ENCODE data around the gene VPS39. TPM values are rescaled to one million over a fixed set of nuclear protein-coding genes. Genes with fewer than 3 reads are reported as not detected.
A peak's percentile ranks its signal among the peaks of the same experiment; 100 is the strongest.

Gene VPS39
- total and polyA plus RNA-seq, 9 of the 15 experiments (the other 6 are each of a cell fraction or from before 2014, with no cell fraction given) = 3.2 to 37.3 (median 21.8) TPM

GRCh38 chr15:42110367-42110766, 97.7 kb downstream of the VPS39 start:
- no TSS peak for BruUV-seq (replicated peaks)

GRCh38 chr15:42108806-42109205, 99.3 kb downstream of the VPS39 start:
- Histone ChIP-seq H3K9ac (ENCODE audit: insufficient read depth in 1 of 2, low read depth in 2 of 2, low read length in 2 of 2) (no peak overlapping the region), H3K9me1 (ENCODE audit: control insufficient read depth, insufficient read depth, low read length) (no peaks in the 10 kb centered on the region), H4K20me1 (replicated peaks; ENCODE audit: control insufficient read depth, insufficient read depth, low read length) (no peaks in the 10 kb centered on the region), H3K27ac (ENCODE audit: extremely low read depth, low read depth, low read length) (no peak overlapping the region), H3K4me1 (replicated peaks in 1 of 2; ENCODE audit: control insufficient read depth in 2 of 2, insufficient read depth in 2 of 2, low read length in 2 of 2) (no peaks in the 10 kb centered on the region), H3K79me2 (ENCODE audit: control insufficient read depth, insufficient read depth, low read length) (no peaks in the 10 kb centered on the region), H3K27me3 (ENCODE audit: control insufficient read depth in 2 of 2, insufficient read depth in 2 of 2, low read length in 2 of 2) (peaks cover 14 to 22% of the 10 kb centered on the region in 2 experiments; a peak in 4 of 5 replicates), H3K9me3 (replicated peaks; ENCODE audit: control insufficient read depth, insufficient read depth, low read depth, low read length) (no peaks in the 10 kb centered on the region), H2AFZ (ENCODE audit: low read depth, low read length) (no peak overlapping the region), H3K36me3 (ENCODE audit: control insufficient read depth, insufficient read depth, low read length) (no peaks in the 10 kb centered on the region), H3K4me2 (ENCODE audit: insufficient read depth, low read length) (no peak overlapping the region), H3K4me3 (no peak overlapping the region)
- 0% methylated on average over 3 of the region's 3 CpGs for WGBS (ENCODE audit: insufficient coverage, low coverage, missing lambda C conversion rate)
- POLR2A ChIA-PET = no interaction called here
- no peak for TF ChIP-seq PBX2 (CRISPR knock-in tag; IDR thresholded peaks at IDR 0.05; ENCODE audit: low read depth)
- 0 out of 2 replicates have a peak, but pooled peaks have one; percentile 15 for TF ChIP-seq PBX2 (tag; conservative IDR thresholded peaks at IDR 0.05; ENCODE audit: low read depth)
- TF ChIP-seq BCLAF1 (IDR thresholded peaks at IDR 0.05; ENCODE audit: borderline replicate concordance in 1 of 2, control insufficient read depth in 1 of 2, low read depth in 2 of 2, low read length in 1 of 2) = no peak
- ATAC-seq (no peak), DNase-seq (ENCODE audit: extremely low read depth in 1 of 4, low spot score in 3 of 4) (no peak), FAIRE-seq (no peak)
- intact Hi-C loops (cut with micrococcal nuclease) = no loop called here
- in situ Hi-C loops (cut with MboI) = no loop called here
- CTCF ChIA-PET (ENCODE audit: low intra/inter-chr PET ratio) = no interaction called here
- no TSS peak for BruUV-seq (replicated peaks)

More at GRCh38 chr15:42110367-42110766, 97.7 kb downstream of the VPS39 start:
- intact Hi-C loops (cut with micrococcal nuclease) = no loop called here
- DNase-seq (ENCODE audit: extremely low read depth in 1 of 4, low spot score in 3 of 4) (no peak), ATAC-seq (no peak), FAIRE-seq (no peak)
- no peak overlapping the region for H2AFZ ChIP-seq (ENCODE audit: low read depth, low read length)
- in situ Hi-C loops (cut with MboI) = no loop called here
- peaks cover 4 to 16% of the 10 kb centered on the region in 2 experiments; a peak in 3 of 5 replicates for H3K27me3 ChIP-seq (ENCODE audit: control insufficient read depth in 2 of 2, insufficient read depth in 2 of 2, low read length in 2 of 2)
- no peak overlapping the region for H3K27ac ChIP-seq (ENCODE audit: extremely low read depth, low read depth, low read length)
- no peak overlapping the region for H3K4me3 ChIP-seq
- H3K9me1 ChIP-seq (ENCODE audit: control insufficient read depth, insufficient read depth, low read length) = no peaks in the 10 kb centered on the region
- no peak overlapping the region for H3K4me2 ChIP-seq (ENCODE audit: insufficient read depth, low read length)
- CTCF ChIA-PET (ENCODE audit: low intra/inter-chr PET ratio) = no interaction called here
- no peaks in the 10 kb centered on the region for H3K4me1 ChIP-seq (replicated peaks in 1 of 2; ENCODE audit: control insufficient read depth in 2 of 2, insufficient read depth in 2 of 2, low read length in 2 of 2)
- H3K9ac ChIP-seq (ENCODE audit: insufficient read depth in 1 of 2, low read depth in 2 of 2, low read length in 2 of 2) = no peak overlapping the region
- H3K36me3 ChIP-seq (ENCODE audit: control insufficient read depth, insufficient read depth, low read length) = no peaks in the 10 kb centered on the region
- no peaks in the 10 kb centered on the region for H3K79me2 ChIP-seq (ENCODE audit: control insufficient read depth, insufficient read depth, low read length)
- H4K20me1 ChIP-seq (replicated peaks; ENCODE audit: control insufficient read depth, insufficient read depth, low read length) = no peaks in the 10 kb centered on the region
- whole genome bisulfite sequencing (ENCODE audit: insufficient coverage, low coverage, missing lambda C conversion rate) = 3% methylated on average over 3 of the region's 3 CpGs
- POLR2A ChIA-PET = interaction anchor here (1.2 kb wide), 1 partner anchor 13 kb away, joined by 4 read pairs; no protein-coding TSS in a partner anchor
- no peak for TF ChIP-seq POLR3G (IDR thresholded peaks at IDR 0.05; ENCODE audit: extremely low read depth, insufficient read length, insufficient replicate concordance)
- TF ChIP-seq NR2F6 (CRISPR knock-in tag; IDR thresholded peaks at IDR 0.05) = no peak
- no peak for TF ChIP-seq NFIC (IDR thresholded peaks at IDR 0.05)
- no peak for TF ChIP-seq ETV6 (IDR thresholded peaks at IDR 0.05; ENCODE audit: borderline replicate concordance in 1 of 2, low read depth in 2 of 2, low read length in 1 of 2)
- TF ChIP-seq ETV6 (CRISPR knock-in tag; IDR thresholded peaks at IDR 0.05; ENCODE audit: borderline replicate concordance) = no peak
- TF ChIP-seq FOXJ2 (tag; IDR thresholded peaks at IDR 0.05) = no peak
- TF ChIP-seq BRCA1 (IDR thresholded peaks at IDR 0.05) = no peak
- no peak for TF ChIP-seq BRCA1 (CRISPR knock-in tag; IDR thresholded peaks at IDR 0.05)
- TF ChIP-seq SLC30A9 (CRISPR knock-in tag; IDR thresholded peaks at IDR 0.05) = no peak
- no peak for TF ChIP-seq ADNP (tag; IDR thresholded peaks at IDR 0.05)
- no peak for TF ChIP-seq PHF21A (IDR thresholded peaks at IDR 0.05; ENCODE audit: borderline replicate concordance, low read depth)
- TF ChIP-seq ZNF3 (CRISPR knock-in tag; IDR thresholded peaks at IDR 0.05) = no peak
- no peak for TF ChIP-seq JUN (IDR thresholded peaks at IDR 0.05; ENCODE audit: borderline replicate concordance, low read depth, low read length)
- TF ChIP-seq JUN (CRISPR knock-in tag; IDR thresholded peaks at IDR 0.05; ENCODE audit: borderline replicate concordance) = no peak
- no peaks in the 10 kb centered on the region for H3K9me3 ChIP-seq (replicated peaks; ENCODE audit: control insufficient read depth, insufficient read depth, low read depth, low read length)

Measured in K562 (cell line).